Uterus (tissue), 4 donors: ENCODE measurements around the gene NDUFS3. TPM values are rescaled to one million over a fixed set of nuclear protein-coding genes. Genes with fewer than 3 reads are reported as not detected.

Experiments
- DNase-seq, 2 donors: peaks; one replicate each; pipeline ENCODE4 v3.0.0-alpha.2; 2019 to 2020
- H3K27ac ChIP-seq, 2 donors: fragments of 200-600 bp; sonication (generic); 1 replicate in 1 of 2; 2 replicates in 1 of 2; pipeline ENCODE4 v1.5.1; 2016 to 2018
- H3K27me3 ChIP-seq, 2 donors: fragments of 200-600 bp; sonication (generic); one replicate each; pipeline ENCODE4 v1.5.1; 2018 to 2019; ENCODE audit warnings: control low read depth in 1 of 2
- H3K36me3 ChIP-seq, 2 donors: fragments of 200-600 bp; sonication (generic); one replicate each; pipeline ENCODE4 v1.5.1; 2019; ENCODE audit warnings: control low read depth in 1 of 2
- H3K4me1 ChIP-seq, 2 donors: fragments of 200-600 bp; sonication (generic); one replicate each; pipeline ENCODE4 v1.5.1; 2018 to 2019; ENCODE audit warnings: control low read depth in 1 of 2
- H3K4me3 ChIP-seq, 2 donors: fragments of 200-600 bp; sonication (generic); 1 replicate in 1 of 2; 2 replicates in 1 of 2; pipeline ENCODE4 v1.5.1; 2018 to 2019; ENCODE audit warnings: mild to moderate bottlenecking in 1 of 2
- H3K9me3 ChIP-seq, 2 donors: fragments of 200-600 bp; sonication (generic); one replicate each; pipeline ENCODE4 v1.5.1; 2019; ENCODE audit warnings: control low read depth in 1 of 2
- CTCF ChIP-seq, 4 experiments: fragments of 200-600 bp in 2 of 4; fragments of 450-650 bp in 2 of 4; sonication (generic) in 2 of 4; IDR thresholded peaks; one replicate each; pipeline ENCODE4 v1.5.1; 2016 to 2019; ENCODE audit warnings: antibody characterized with exemption in 4 of 4, mild to moderate bottlenecking in 2 of 4, moderate library complexity in 1 of 4
- POLR2A ChIP-seq, 2 donors: fragments of 450-650 bp; IDR thresholded peaks; one replicate each; pipeline ENCODE4 v1.6.1; 2016; ENCODE audit warnings: antibody characterized with exemption in 2 of 2, mild to moderate bottlenecking in 1 of 2, moderate library complexity in 1 of 2
- intact Hi-C: fragments of 100-400 bp; cut with DNase I; formaldehyde crosslinking; loops from one replicate; pipeline ENCODE4 v1.15.1; 2023; ENCODE audit warnings: low total_unique reads
- total RNA-seq, 4 donors: library from RNA; depleted of rRNA in 3 of 4; stranded (reverse); fragments of >200 nt in 3 of 4; gene quantifications; one replicate each; pipeline versions ENCODE4 v1.1.0 to v1.2.4, GENCODE V29; 2014 to 2023
- donor health status: DM: yes; HTN: yes; CAD: no.

Gene NDUFS3
- total RNA-seq, 4 donors from 2014 or later, result 59.2 to 67.6 (median 62.5) TPM

- no peaks in the 10 kb centered on the region for H3K36me3 ChIP-seq
- no peaks in the 10 kb centered on the region for H3K4me1 ChIP-seq
- H3K27me3 ChIP-seq, result no peaks in the 10 kb centered on the region
- TF ChIP-seq POLR2A (IDR thresholded peaks at IDR 0.05) (no peak), CTCF (IDR thresholded peaks at IDR 0.05) (no peak)
- no peaks in the 10 kb centered on the region for H3K9me3 ChIP-seq
- DNase-seq, result no peak
- intact Hi-C loops, result no loop called here
- no peak overlapping the region for H3K27ac ChIP-seq
- no peak overlapping the region for H3K4me3 ChIP-seq
Measured at GRCh38 chr11:47609675-47610074, 30.8 kb downstream of the NDUFS3 start.

- intact Hi-C loops, result no loop called here
- Histone ChIP-seq H3K27ac (no peak overlapping the region), H3K4me3 (no peak overlapping the region), H3K9me3 (no peaks in the 10 kb centered on the region), H3K4me1 (no peaks in the 10 kb centered on the region), H3K27me3 (no peaks in the 10 kb centered on the region), H3K36me3 (no peaks in the 10 kb centered on the region)
- no peak for DNase-seq
- no peak for TF ChIP-seq CTCF (IDR thresholded peaks at IDR 0.05)
- TF ChIP-seq POLR2A (IDR thresholded peaks at IDR 0.05), result no peak
Measured at GRCh38 chr11:47611348-47611794, 32.5 kb downstream of the NDUFS3 start.

GRCh38 chr11:47615249-47615648, 36.4 kb downstream of the NDUFS3 start:
- TF ChIP-seq CTCF (IDR thresholded peaks at IDR 0.05), result no peak
- no peak for TF ChIP-seq POLR2A (IDR thresholded peaks at IDR 0.05)
- no peak overlapping the region for H3K27ac ChIP-seq
- intact Hi-C loops, result no loop called here
- H3K9me3 ChIP-seq, result no peaks in the 10 kb centered on the region
- H3K4me1 ChIP-seq, result no peaks in the 10 kb centered on the region
- H3K27me3 ChIP-seq, result no peaks in the 10 kb centered on the region
- no peaks in the 10 kb centered on the region for H3K36me3 ChIP-seq
- DNase-seq, result no peak
- H3K4me3 ChIP-seq, result no peak overlapping the region

GRCh38 chr11:47616726-47617416, 38.0 kb downstream of the NDUFS3 start:
- no peaks in the 10 kb centered on the region for H3K9me3 ChIP-seq
- H3K4me1 ChIP-seq, result no peaks in the 10 kb centered on the region
- H3K27me3 ChIP-seq, result no peaks in the 10 kb centered on the region
- no peak overlapping the region for H3K27ac ChIP-seq
- DNase-seq, result peak; percentile 59 to 63
- intact Hi-C loops, result no loop called here
- no peak overlapping the region for H3K4me3 ChIP-seq
- TF ChIP-seq POLR2A (IDR thresholded peaks at IDR 0.05) (no peak), CTCF (IDR thresholded peaks at IDR 0.05) (peak; percentile 46 to 82 (median 60))
- no peaks in the 10 kb centered on the region for H3K36me3 ChIP-seq

GRCh38 chr11:47617417-47617809, 38.5 kb downstream of the NDUFS3 start:
- H3K27ac ChIP-seq, result no peak overlapping the region
- H3K36me3 ChIP-seq, result no peaks in the 10 kb centered on the region
- DNase-seq, result no peak
- no peaks in the 10 kb centered on the region for H3K9me3 ChIP-seq
- TF ChIP-seq POLR2A (IDR thresholded peaks at IDR 0.05) (no peak), CTCF (IDR thresholded peaks at IDR 0.05) (no peak)
- H3K4me1 ChIP-seq, result no peaks in the 10 kb centered on the region
- intact Hi-C loops, result no loop called here
- H3K4me3 ChIP-seq, result no peak overlapping the region
- H3K27me3 ChIP-seq, result no peaks in the 10 kb centered on the region
